ENCODE measurements around the gene ZBTB47. TPM values are rescaled to one million over a fixed set of nuclear protein-coding genes. Genes with fewer than 3 reads are reported as not detected.

The ZBTB47 gene
- polyA plus RNA-seq, 1 donor (not counting 4 experiments of a cell fraction or from before 2014, with no cell fraction given) = 5.1 TPM

DNA sequence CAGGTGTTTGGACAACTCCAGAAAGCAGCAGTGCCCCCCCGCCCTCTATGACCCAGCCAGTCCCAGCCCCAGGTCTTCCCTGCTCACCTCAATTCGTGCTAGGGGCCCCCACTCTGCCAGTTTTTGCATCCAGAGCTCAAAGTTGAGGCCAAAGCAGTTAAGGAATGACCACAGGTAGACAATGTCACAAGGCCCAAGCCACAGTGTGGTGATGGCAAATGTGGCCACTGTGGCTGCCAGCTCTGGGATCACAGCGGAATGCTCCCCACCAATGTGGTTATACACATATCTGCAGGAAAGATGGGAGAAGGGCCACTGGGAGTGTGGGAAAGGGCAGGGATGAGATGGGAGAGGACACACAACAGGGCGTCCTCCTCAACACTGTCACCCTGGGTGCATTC, 40.0 kb downstream of the ZBTB47 start:
- no peaks in the 10 kb centered on the region for H3K79me2 ChIP-seq (ENCODE audit: control insufficient read depth, insufficient read depth, low read length)
- no peaks in the 10 kb centered on the region for H4K20me1 ChIP-seq (ENCODE audit: control insufficient read depth, extremely low read depth, insufficient read depth, low read length)
- TF ChIP-seq, protein P1, sequence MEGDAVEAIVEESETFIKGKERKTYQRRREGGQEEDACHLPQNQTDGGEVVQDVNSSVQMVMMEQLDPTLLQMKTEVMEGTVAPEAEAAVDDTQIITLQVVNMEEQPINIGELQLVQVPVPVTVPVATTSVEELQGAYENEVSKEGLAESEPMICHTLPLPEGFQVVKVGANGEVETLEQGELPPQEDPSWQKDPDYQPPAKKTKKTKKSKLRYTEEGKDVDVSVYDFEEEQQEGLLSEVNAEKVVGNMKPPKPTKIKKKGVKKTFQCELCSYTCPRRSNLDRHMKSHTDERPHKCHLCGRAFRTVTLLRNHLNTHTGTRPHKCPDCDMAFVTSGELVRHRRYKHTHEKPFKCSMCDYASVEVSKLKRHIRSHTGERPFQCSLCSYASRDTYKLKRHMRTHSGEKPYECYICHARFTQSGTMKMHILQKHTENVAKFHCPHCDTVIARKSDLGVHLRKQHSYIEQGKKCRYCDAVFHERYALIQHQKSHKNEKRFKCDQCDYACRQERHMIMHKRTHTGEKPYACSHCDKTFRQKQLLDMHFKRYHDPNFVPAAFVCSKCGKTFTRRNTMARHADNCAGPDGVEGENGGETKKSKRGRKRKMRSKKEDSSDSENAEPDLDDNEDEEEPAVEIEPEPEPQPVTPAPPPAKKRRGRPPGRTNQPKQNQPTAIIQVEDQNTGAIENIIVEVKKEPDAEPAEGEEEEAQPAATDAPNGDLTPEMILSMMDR (optimal IDR thresholded peaks at IDR 0.05 in 1 of 3, IDR thresholded peaks at IDR 0.05 in 1 of 3, conservative IDR thresholded peaks at IDR 0.05 in 1 of 3; ENCODE audit: extremely low read depth in 1 of 3, insufficient read depth in 2 of 3, low read length in 3 of 3) = no peak
- no peak for TF ChIP-seq EZH2 (IDR thresholded peaks at IDR 0.05; ENCODE audit: low read length)
- no peaks in the 10 kb centered on the region for H3K36me3 ChIP-seq (ENCODE audit: control insufficient read depth in 2 of 2, extremely low read depth in 1 of 2, insufficient read depth in 2 of 2, low read length in 2 of 2)
- no peak overlapping the region for H2AFZ ChIP-seq (ENCODE audit: control insufficient read depth, low read length)
- dilution Hi-C loops (cut with MboI; ENCODE audit: extremely low pct_ligation_motif_present, low sequenced_read_pairs) = no loop called here
- no peak for DNase-seq (ENCODE audit: low read depth, low spot score)
- no peak for FAIRE-seq
- H3K9me3 ChIP-seq (ENCODE audit: control insufficient read depth, low read depth, low read length) = no peaks in the 10 kb centered on the region
- no peak overlapping the region for H3K4me3 ChIP-seq (ENCODE audit: control insufficient read depth in 2 of 3, extremely low read depth in 1 of 3, insufficient read depth in 2 of 3, low read depth in 1 of 3, low read length in 3 of 3)
- H3K4me2 ChIP-seq (ENCODE audit: control insufficient read depth, extremely low read depth, insufficient read depth, low read depth, low read length) = no peak overlapping the region
- no peaks in the 10 kb centered on the region for H3K9me1 ChIP-seq (ENCODE audit: control insufficient read depth, extremely low read depth, insufficient read depth, low read length)
- H3K4me1 ChIP-seq (ENCODE audit: control insufficient read depth, extremely low read depth, insufficient read depth, low read length) = no peaks in the 10 kb centered on the region
- H3K9ac ChIP-seq (ENCODE audit: control insufficient read depth, extremely low read depth, insufficient read depth, low read length) = no peak overlapping the region
- H3K27ac ChIP-seq (ENCODE audit: control insufficient read depth, insufficient read depth, low read length) = no peak overlapping the region
- peaks cover 4% of the 10 kb centered on the region for H3K27me3 ChIP-seq (ENCODE audit: control insufficient read depth, extremely low read depth, insufficient read depth, low read length)

DNA sequence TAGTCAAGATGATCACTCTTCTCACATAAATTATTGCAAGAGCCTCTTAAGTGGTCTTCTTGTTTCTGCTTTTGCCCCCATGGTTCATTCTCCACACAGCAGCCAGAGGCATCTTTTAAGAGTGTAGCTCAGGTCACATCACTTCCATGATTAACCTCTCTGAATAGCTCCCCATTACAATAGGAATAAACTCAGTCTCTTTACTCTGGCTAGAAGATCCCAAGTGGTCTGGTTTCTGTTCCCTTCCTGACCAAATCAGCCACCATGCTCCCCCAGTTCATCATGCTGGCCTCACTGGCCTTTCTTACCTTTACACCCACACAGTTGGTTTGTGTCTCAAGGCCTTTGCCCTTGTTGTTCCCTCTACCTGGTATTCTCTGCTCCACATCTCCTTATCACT, 40.9 kb downstream of the ZBTB47 start:
- Histone ChIP-seq H3K27ac (ENCODE audit: control insufficient read depth, insufficient read depth, low read length) (no peak overlapping the region), H3K9ac (ENCODE audit: control insufficient read depth, extremely low read depth, insufficient read depth, low read length) (no peak overlapping the region), H3K4me2 (ENCODE audit: control insufficient read depth, extremely low read depth, insufficient read depth, low read depth, low read length) (no peak overlapping the region), H3K4me1 (ENCODE audit: control insufficient read depth, extremely low read depth, insufficient read depth, low read length) (no peaks in the 10 kb centered on the region), H2AFZ (ENCODE audit: control insufficient read depth, low read length) (no peak overlapping the region), H3K36me3 (ENCODE audit: control insufficient read depth in 2 of 2, extremely low read depth in 1 of 2, insufficient read depth in 2 of 2, low read length in 2 of 2) (no peaks in the 10 kb centered on the region), H3K79me2 (ENCODE audit: control insufficient read depth, insufficient read depth, low read length) (no peaks in the 10 kb centered on the region), H3K9me1 (ENCODE audit: control insufficient read depth, extremely low read depth, insufficient read depth, low read length) (no peaks in the 10 kb centered on the region), H3K4me3 (ENCODE audit: control insufficient read depth in 2 of 3, extremely low read depth in 1 of 3, insufficient read depth in 2 of 3, low read depth in 1 of 3, low read length in 3 of 3) (no peak overlapping the region), H3K9me3 (ENCODE audit: control insufficient read depth, low read depth, low read length) (no peaks in the 10 kb centered on the region), H4K20me1 (ENCODE audit: control insufficient read depth, extremely low read depth, insufficient read depth, low read length) (no peaks in the 10 kb centered on the region), H3K27me3 (ENCODE audit: control insufficient read depth, extremely low read depth, insufficient read depth, low read length) (peaks cover 6% of the 10 kb centered on the region)
- FAIRE-seq = no peak
- TF ChIP-seq EZH2 (IDR thresholded peaks at IDR 0.05; ENCODE audit: low read length) = no peak
- TF ChIP-seq, protein P1 (optimal IDR thresholded peaks at IDR 0.05 in 1 of 3, IDR thresholded peaks at IDR 0.05 in 1 of 3, conservative IDR thresholded peaks at IDR 0.05 in 1 of 3; ENCODE audit: extremely low read depth in 1 of 3, insufficient read depth in 2 of 3, low read length in 3 of 3) = no peak
- dilution Hi-C loops (cut with MboI; ENCODE audit: extremely low pct_ligation_motif_present, low sequenced_read_pairs) = no loop called here
- no peak for DNase-seq (ENCODE audit: low read depth, low spot score)
